HUES48 (cell line): ENCODE results near the gene ADGRG6.

Experiments used
- H3K27ac ChIP-seq: one replicate; pipeline ENCODE4 v1.7.0; 2013; ENCODE audit warnings: low read depth, low read length, inconsistent platforms
- H3K27me3 ChIP-seq: 2 replicates; pipeline ENCODE4 v1.6.1; 2013; ENCODE audit warnings: mild to moderate bottlenecking, low read length; ENCODE audit not compliant: control insufficient read depth, insufficient read depth
- H3K36me3 ChIP-seq: 2 replicates; pipeline ENCODE4 v1.6.1; 2013; ENCODE audit warnings: low read length; ENCODE audit not compliant: control insufficient read depth, insufficient read depth
- H3K4me1 ChIP-seq: 2 replicates; pipeline ENCODE4 v1.6.1; 2013; ENCODE audit warnings: mild to moderate bottlenecking, low read length; ENCODE audit not compliant: control insufficient read depth, insufficient read depth
- H3K4me3 ChIP-seq: 2 replicates; pipeline ENCODE4 v1.5.1; 2013; ENCODE audit warnings: mild to moderate bottlenecking, low read depth, low read length
- H3K9ac ChIP-seq: 2 replicates; pipeline ENCODE4 v1.6.1; 2013; ENCODE audit warnings: mild to moderate bottlenecking, low read depth, low read length, moderate library complexity
- H3K9me3 ChIP-seq: 2 replicates; pipeline ENCODE4 v1.6.1; 2013; ENCODE audit warnings: low read length; ENCODE audit not compliant: control insufficient read depth, insufficient read depth

Gene ADGRG6

GRCh38 chr6:142349215-142349823 lies 47.5 kb downstream of the ADGRG6 start:
- Histone ChIP-seq H3K4me3 (no peak overlapping the region), H3K9me3 (no peaks in the 10 kb centered on the region), H3K27me3 (no peaks in the 10 kb centered on the region), H3K27ac (no peak overlapping the region), H3K4me1 (no peaks in the 10 kb centered on the region), H3K9ac (no peak overlapping the region), H3K36me3 (no peaks in the 10 kb centered on the region)

GRCh38 chr6:142350309-142350708 lies 48.5 kb downstream of the ADGRG6 start:
- H3K27me3 ChIP-seq = no peaks in the 10 kb centered on the region
- no peak overlapping the region for H3K9ac ChIP-seq
- no peaks in the 10 kb centered on the region for H3K4me1 ChIP-seq
- no peak overlapping the region for H3K4me3 ChIP-seq
- H3K9me3 ChIP-seq = no peaks in the 10 kb centered on the region
- H3K27ac ChIP-seq = no peak overlapping the region
- no peaks in the 10 kb centered on the region for H3K36me3 ChIP-seq

- Histone ChIP-seq H3K9ac (no peak overlapping the region), H3K9me3 (no peaks in the 10 kb centered on the region), H3K27me3 (no peaks in the 10 kb centered on the region), H3K4me3 (no peak overlapping the region), H3K27ac (no peak overlapping the region), H3K36me3 (no peaks in the 10 kb centered on the region), H3K4me1 (no peaks in the 10 kb centered on the region)
These were observed 51.9 kb downstream of the ADGRG6 start for GRCh38 chr6:142353690-142354089.

- H3K27me3 ChIP-seq = no peaks in the 10 kb centered on the region
- no peak overlapping the region for H3K4me3 ChIP-seq
These were observed 52.8 kb downstream of the ADGRG6 start for GRCh38 chr6:142354650-142355049.

GRCh38 chr6:142355520-142356174 lies 53.8 kb downstream of the ADGRG6 start:
- Histone ChIP-seq H3K36me3 (no peaks in the 10 kb centered on the region), H3K9me3 (no peaks in the 10 kb centered on the region), H3K27ac (no peak overlapping the region), H3K4me1 (no peaks in the 10 kb centered on the region), H3K4me3 (no peak overlapping the region), H3K9ac (no peak overlapping the region), H3K27me3 (no peaks in the 10 kb centered on the region)

More at GRCh38 chr6:142354650-142355049, 52.8 kb downstream of the ADGRG6 start:
- Histone ChIP-seq H3K4me1 (no peaks in the 10 kb centered on the region), H3K27ac (no peak overlapping the region), H3K9ac (no peak overlapping the region), H3K9me3 (no peaks in the 10 kb centered on the region), H3K36me3 (no peaks in the 10 kb centered on the region)

- Histone ChIP-seq H3K4me3 (no peak overlapping the region), H3K9ac (no peak overlapping the region), H3K27ac (no peak overlapping the region), H3K9me3 (no peaks in the 10 kb centered on the region), H3K36me3 (no peaks in the 10 kb centered on the region), H3K4me1 (no peaks in the 10 kb centered on the region), H3K27me3 (no peaks in the 10 kb centered on the region)
These were observed 54.5 kb downstream of the ADGRG6 start for GRCh38 chr6:142356201-142356883.

GRCh38 chr6:142356884-142357225 lies 55.0 kb downstream of the ADGRG6 start:
- H3K36me3 ChIP-seq = no peaks in the 10 kb centered on the region
- H3K27me3 ChIP-seq = no peaks in the 10 kb centered on the region
- H3K4me1 ChIP-seq = no peaks in the 10 kb centered on the region
- no peak overlapping the region for H3K4me3 ChIP-seq
- H3K9ac ChIP-seq = no peak overlapping the region
- H3K27ac ChIP-seq = no peak overlapping the region
- no peaks in the 10 kb centered on the region for H3K9me3 ChIP-seq

GRCh38 chr6:142357879-142358278 lies 56.1 kb downstream of the ADGRG6 start:
- Histone ChIP-seq H3K4me3 (no peak overlapping the region), H3K9ac (no peak overlapping the region), H3K9me3 (no peaks in the 10 kb centered on the region), H3K36me3 (no peaks in the 10 kb centered on the region), H3K4me1 (no peaks in the 10 kb centered on the region), H3K27ac (no peak overlapping the region), H3K27me3 (no peaks in the 10 kb centered on the region)

GRCh38 chr6:142359271-142359960 lies 57.6 kb downstream of the ADGRG6 start:
- H3K4me1 ChIP-seq = no peaks in the 10 kb centered on the region
- no peaks in the 10 kb centered on the region for H3K27me3 ChIP-seq
- no peak overlapping the region for H3K4me3 ChIP-seq
- H3K9me3 ChIP-seq = no peaks in the 10 kb centered on the region
- H3K27ac ChIP-seq = no peak overlapping the region
- H3K9ac ChIP-seq = no peak overlapping the region
- no peaks in the 10 kb centered on the region for H3K36me3 ChIP-seq

GRCh38 chr6:142361345-142361744 lies 59.5 kb downstream of the ADGRG6 start:
- Histone ChIP-seq H3K4me3 (no peak overlapping the region), H3K4me1 (no peaks in the 10 kb centered on the region), H3K9me3 (no peaks in the 10 kb centered on the region), H3K36me3 (no peaks in the 10 kb centered on the region), H3K27ac (no peak overlapping the region), H3K9ac (no peak overlapping the region), H3K27me3 (no peaks in the 10 kb centered on the region)
